ENCODE measurements around the gene PADI2. TPM values are rescaled to one million over a fixed set of nuclear protein-coding genes. Genes with fewer than 3 reads are reported as not detected.

The PADI2 gene
- total RNA-seq, 1 experiment from 2014 or later = 3.0 TPM

- no peak overlapping the region for H2BK5ac ChIP-seq (ENCODE audit: insufficient read length, low read length)
- H3K9me3 Mint-ChIP-seq = no peaks in the 10 kb centered on the region; a peak in 1 of 5 replicates
- no peak overlapping the region for H3K27ac Mint-ChIP-seq
- H3K27ac ChIP-seq (ENCODE audit: insufficient read length, low read depth, low read length) = no peak overlapping the region
- no peak overlapping the region for H3K18ac ChIP-seq (ENCODE audit: insufficient read length, low read depth, low read length)
- no CpG with 5 or more reads among the region's 7 CpGs for WGBS (ENCODE audit: extremely low coverage, insufficient read length, low lambda C conversion rate)
- no peak overlapping the region for H3K56ac ChIP-seq (ENCODE audit: insufficient read length, low read depth, low read length)
- no peak for DNase-seq
- no peaks in the 10 kb centered on the region for H3K4me1 ChIP-seq (ENCODE audit: insufficient read depth, low read length)
- no peak overlapping the region for H3K4me2 ChIP-seq (ENCODE audit: insufficient read depth, insufficient read length, low read length)
- no peak overlapping the region for H3K4ac ChIP-seq (ENCODE audit: low read depth, low read length)
- no peak overlapping the region for H2AK5ac ChIP-seq (ENCODE audit: insufficient read length, low read length)
- H3K4me1 Mint-ChIP-seq = peaks cover 0 to 7% of the 10 kb centered on the region in 2 experiments; a peak in 3 of 4 replicates
- H2BK12ac ChIP-seq (ENCODE audit: insufficient read length, low read depth, low read length) = no peak overlapping the region
- no peak for TF ChIP-seq CTCF (conservative IDR thresholded peaks at IDR 0.05)
- H2BK15ac ChIP-seq (ENCODE audit: low read depth, low read length) = no peak overlapping the region
- H2BK20ac ChIP-seq (ENCODE audit: low read depth, low read length, poor library complexity, severe bottlenecking) = no peak overlapping the region
- H3K14ac ChIP-seq (ENCODE audit: insufficient read depth, low read length) = no peak overlapping the region
- no peaks in the 10 kb centered on the region for H3K9me3 ChIP-seq (ENCODE audit: control insufficient read depth, low read depth, low read length)
- H3K79me2 ChIP-seq (ENCODE audit: insufficient read depth, low read length) = no peaks in the 10 kb centered on the region
- no peaks in the 10 kb centered on the region for H4K20me1 ChIP-seq (ENCODE audit: control insufficient read depth, insufficient read depth, insufficient read length)
- H4K91ac ChIP-seq (ENCODE audit: insufficient read length, low read depth, low read length) = no peak overlapping the region
- H3K23me2 ChIP-seq (ENCODE audit: insufficient read length, low read depth, low read length, poor library complexity, severe bottlenecking) = no peaks in the 10 kb centered on the region
- H3T11ph ChIP-seq (ENCODE audit: low read length) = no peak overlapping the region
- no peaks in the 10 kb centered on the region for H3K36me3 Mint-ChIP-seq (ENCODE audit: insufficient read depth in 1 of 3, low read depth in 3 of 3)
- H3K27me3 ChIP-seq (ENCODE audit: insufficient read depth, low read length) = no peaks in the 10 kb centered on the region
- no peak overlapping the region for H3K4me3 Mint-ChIP-seq
- H3K27me3 Mint-ChIP-seq (ENCODE audit: low read depth) = peaks cover 2% of the 10 kb centered on the region
- H3K79me1 ChIP-seq (ENCODE audit: insufficient read depth, low read depth, low read length, poor library complexity, severe bottlenecking) = no peaks in the 10 kb centered on the region
- H4K5ac ChIP-seq (ENCODE audit: insufficient read length, low read depth, low read length) = no peak overlapping the region
- H3K23ac ChIP-seq (ENCODE audit: insufficient read length, low read depth, low read length) = no peak overlapping the region
- H2BK120ac ChIP-seq (ENCODE audit: low read depth, low read length, poor library complexity, severe bottlenecking) = no peak overlapping the region
- H3K9ac ChIP-seq (ENCODE audit: extremely low read depth, insufficient read length, low read length) = no peak overlapping the region
- H4K8ac ChIP-seq (replicated peaks; ENCODE audit: insufficient read length, low read depth, low read length) = no peak overlapping the region
- H2AFZ ChIP-seq (ENCODE audit: low read length) = no peak overlapping the region
Observed at GRCh38 chr1:17091252-17091651, 28.0 kb downstream of the PADI2 start.
